A549 (cell line): ENCODE data around the gene OSTC. TPM values are rescaled to one million over a fixed set of nuclear protein-coding genes. Genes with fewer than 3 reads are reported as not detected.
"Not testable (repeated sequence)": the region's sequence is repeated elsewhere in the genome, so short reads cannot be mapped to it uniquely, and the experiment has no call there.

Experiments
- ATAC-seq, 2 experiments: fragments of 200-7000 bp in 1 of 2; fragments of >200 bp in 1 of 2; cut with Nextera tagmentation in 1 of 2; cut with Tn5 transposase in 1 of 2; 3 replicates each; pipeline versions ENCODE4 v1.8.0 to v1.9.1; 2018 to 2020; ENCODE audit warnings: mild to moderate bottlenecking in 1 of 2, moderate library complexity in 1 of 2
- CTCF ChIA-PET: fragments of 300-600 bp; sonication (Branson Sonifier 250); formaldehyde crosslinking; extraction: SDS; loops from one replicate; lab custom pipeline; 2021; ENCODE audit warnings: antibody characterized with exemption, inconsistent platforms; lab: Yijun Ruan, JAX
- POLR2A ChIA-PET: fragments of 350-600 bp; formaldehyde crosslinking; extraction: SDS; loops from one replicate; lab custom pipeline; 2021; ENCODE audit warnings: antibody characterized with exemption, inconsistent platforms; lab: Yijun Ruan, JAX
- DNase-seq, 2 experiments: peaks; one replicate each; pipeline versions ENCODE4 v3.0.0 to v3.0.0-alpha.2; 2011 to 2016; ENCODE audit warnings: low read depth in 1 of 2, low spot score in 1 of 2
- FAIRE-seq: peaks from 2 replicates; lab custom pipeline; 2011; peaks lifted over from hg19 to GRCh38; lab: Jason Lieb, UNC
- H3K27ac ChIP-seq, 2 experiments: fragments of >200 bp; sonication (Bioruptor Twin); formaldehyde crosslinking; 3 replicates each; pipeline ENCODE4 v1.5.1; 2016 to 2017
- H3K4me1 ChIP-seq: fragments of >200 bp; sonication (Bioruptor Twin); formaldehyde crosslinking; 3 replicates; pipeline ENCODE4 v1.6.1; 2016
- H3K4me2 ChIP-seq: fragments of >200 bp; sonication (Bioruptor Twin); formaldehyde crosslinking; 3 replicates; pipeline ENCODE4 v1.6.1; 2016
- H3K4me3 ChIP-seq: fragments of >200 bp; sonication (Bioruptor Twin); formaldehyde crosslinking; 3 replicates; pipeline ENCODE4 v1.5.1; 2016
- H3K9me3 ChIP-seq: fragments of >200 bp; sonication (Bioruptor Twin); formaldehyde crosslinking; 3 replicates; pipeline ENCODE4 v1.6.1; 2016
- EP300 ChIP-seq, 2 experiments: fragments of >200 bp; sonication (Bioruptor Twin); formaldehyde crosslinking; IDR thresholded peaks; 2 replicates in 1 of 2; 3 replicates in 1 of 2; pipeline ENCODE4 v1.6.1; 2016 to 2017
- ESRRA ChIP-seq: fragments of 150-350 bp; IDR thresholded peaks from 2 replicates; pipeline ENCODE4 v1.6.1; 2014; ENCODE audit warnings: mild to moderate bottlenecking, low read length, borderline replicate concordance
- FOXS1 ChIP-seq: fragments of 250-450 bp; sonication (Bioruptor Pico); IDR thresholded peaks from 2 replicates; pipeline ENCODE4 v1.5.0; 2020; ENCODE audit warnings: mild to moderate bottlenecking, moderate library complexity
- GATA3 ChIP-seq: IDR thresholded peaks from 2 replicates; pipeline ENCODE4 v1.6.1; 2012; ENCODE audit warnings: borderline replicate concordance
- HOXA7 ChIP-seq: fragments of 250-450 bp; sonication (Bioruptor Pico); IDR thresholded peaks from 2 replicates; pipeline ENCODE4 v1.5.0; 2020; ENCODE audit warnings: mild to moderate bottlenecking, moderate library complexity
- HOXB13 ChIP-seq: fragments of 250-450 bp; sonication (Bioruptor Pico); IDR thresholded peaks from 2 replicates; pipeline ENCODE4 v1.5.0; 2020; ENCODE audit warnings: low read depth, mild to moderate bottlenecking, moderate library complexity
- JUN ChIP-seq, 2 experiments: fragments of >200 bp; sonication (Bioruptor Twin); formaldehyde crosslinking; IDR thresholded peaks; 2 replicates in 1 of 2; 3 replicates in 1 of 2; pipeline ENCODE4 v1.6.1; 2016 to 2017
- JUNB ChIP-seq: fragments of >200 bp; sonication (Bioruptor Twin); formaldehyde crosslinking; IDR thresholded peaks from 2 replicates; pipeline ENCODE4 v1.6.1; 2016
- KDM1A ChIP-seq: fragments of 200-600 bp; sonication (generic); IDR thresholded peaks from 2 replicates; pipeline ENCODE4 v1.6.1; 2016; ENCODE audit warnings: low read depth, mild to moderate bottlenecking
- MAFK ChIP-seq: fragments of 450-650 bp; IDR thresholded peaks from 2 replicates; pipeline ENCODE4 v1.6.1; 2014; ENCODE audit not compliant: partially characterized antibody
- MAZ ChIP-seq: fragments of 150-350 bp; IDR thresholded peaks from 2 replicates; pipeline ENCODE4 v1.6.1; 2014; ENCODE audit warnings: antibody characterized with exemption, low read depth, low read length, borderline replicate concordance
- NR3C1 ChIP-seq: fragments of >200 bp; sonication (Bioruptor Twin); formaldehyde crosslinking; IDR thresholded peaks from 3 replicates; pipeline ENCODE4 v1.6.1; 2017
- PHF8 ChIP-seq: fragments of 200-600 bp; sonication (generic); IDR thresholded peaks from 2 replicates; pipeline ENCODE4 v1.6.1; 2016; ENCODE audit warnings: low read depth, mild to moderate bottlenecking, antibody characterized with exemption, moderate library complexity, borderline replicate concordance
- POLR2A ChIP-seq: IDR thresholded peaks from 2 replicates; pipeline ENCODE4 v1.6.1; 2012; ENCODE audit warnings: mild to moderate bottlenecking, low read length
- POLR2AphosphoS2 ChIP-seq: conservative IDR thresholded peaks from 2 replicates; pipeline ENCODE4 v1.6.1; 2012; ENCODE audit warnings: low read length, improper control_type of control experiment, inconsistent platforms
- RARB ChIP-seq: fragments of 250-450 bp; sonication (Bioruptor Pico); IDR thresholded peaks from 2 replicates; pipeline ENCODE4 v1.8.0; 2021; ENCODE audit warnings: mild to moderate bottlenecking, moderate library complexity
- SREBF2 ChIP-seq: fragments of 450-650 bp; IDR thresholded peaks from 2 replicates; pipeline ENCODE4 v1.6.1; 2014; ENCODE audit warnings: mild to moderate bottlenecking, moderate library complexity
- TFCP2L1 ChIP-seq: fragments of 250-450 bp; sonication (Bioruptor Pico); IDR thresholded peaks from 2 replicates; pipeline ENCODE4 v1.5.0; 2021; ENCODE audit warnings: mild to moderate bottlenecking
- ZFP36 ChIP-seq: fragments of 450-650 bp; IDR thresholded peaks from 2 replicates; pipeline ENCODE4 v1.6.1; 2014; ENCODE audit warnings: borderline replicate concordance; ENCODE audit not compliant: partially characterized antibody
- ZNF302 ChIP-seq: fragments of 250-450 bp; sonication (Bioruptor Pico); IDR thresholded peaks from 2 replicates; pipeline ENCODE4 v1.9.0; 2021; ENCODE audit warnings: inconsistent platforms, mild to moderate bottlenecking, moderate library complexity
- ZSCAN20 ChIP-seq: fragments of 250-450 bp; sonication (Bioruptor Pico); IDR thresholded peaks from 2 replicates; pipeline ENCODE4 v1.8.0; 2022; ENCODE audit warnings: mild to moderate bottlenecking, moderate library complexity
- WGBS: methylation state at CpG from one replicate; pipeline ENCODE4 v1.1.6; 2017; ENCODE audit errors: missing lambda C conversion rate; 5-methylcytosine and 5-hydroxymethylcytosine counted together
- polyA plus RNA-seq, 4 experiments: library from polyadenylated mRNA; depleted of rRNA in 3 of 4; stranded (reverse); fragments of >200 nt; fragmentation: RNase III in 1 of 4; extraction: RNeasy Plus Mini Kit Qiagen cat#74134 plus additional on column Dnase treatment in 1 of 4; gene quantifications; 2 replicates in 3 of 4; 3 replicates in 1 of 4; pipeline ENCODE4 v1.2.3, GENCODE V29; 2011 to 2017
- TF ChIP-seq, protein P1 (sequence below): IDR thresholded peaks from 2 replicates; pipeline ENCODE4 v1.6.1; 2012; ENCODE audit warnings: low read depth, borderline replicate concordance
- TF ChIP-seq, protein P2 (sequence below): fragments of >200 bp; sonication (Bioruptor Twin); formaldehyde crosslinking; IDR thresholded peaks from 2 replicates; pipeline ENCODE4 v1.6.1; 2016
- TF ChIP-seq, protein P3 (sequence below): fragments of 450-650 bp; IDR thresholded peaks from 2 replicates; pipeline ENCODE4 v1.6.1; 2014; ENCODE audit warnings: antibody characterized with exemption

OSTC gene
- polyA plus RNA-seq, 2 of the 4 experiments (the other 2 are of a cell fraction) = 128 to 166 TPM

GRCh38 chr4:108709234-108709633 is 58.8 kb downstream of the OSTC start:
- Histone ChIP-seq H3K9me3 (no peaks in the 10 kb centered on the region), H3K4me1 (no peaks in the 10 kb centered on the region), H3K4me2 (no peak overlapping the region), H3K4me3 (no peak overlapping the region), H3K27ac (no peak overlapping the region)
- WGBS = 35% methylated on average over 10 of the region's 10 CpGs
- FAIRE-seq = no peak
- ATAC-seq = no peak
- CTCF ChIA-PET = no interaction called here
- TF ChIP-seq PHF8 (no peak), JUN (IDR thresholded peaks at IDR 0.05) (no peak), GATA3 (no peak)
- TF ChIP-seq, protein P1, sequence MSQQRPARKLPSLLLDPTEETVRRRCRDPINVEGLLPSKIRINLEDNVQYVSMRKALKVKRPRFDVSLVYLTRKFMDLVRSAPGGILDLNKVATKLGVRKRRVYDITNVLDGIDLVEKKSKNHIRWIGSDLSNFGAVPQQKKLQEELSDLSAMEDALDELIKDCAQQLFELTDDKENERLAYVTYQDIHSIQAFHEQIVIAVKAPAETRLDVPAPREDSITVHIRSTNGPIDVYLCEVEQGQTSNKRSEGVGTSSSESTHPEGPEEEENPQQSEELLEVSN = no peak
- POLR2A ChIA-PET = no interaction called here
- no peak for DNase-seq

GRCh38 chr4:108709722-108710121 is 59.3 kb downstream of the OSTC start:
- Histone ChIP-seq H3K4me1 (no peaks in the 10 kb centered on the region), H3K4me2 (no peak overlapping the region), H3K9me3 (no peaks in the 10 kb centered on the region), H3K27ac (no peak overlapping the region), H3K4me3 (no peak overlapping the region)
- WGBS = 18% methylated on average over 6 of the region's 7 CpGs
- no peak for ATAC-seq
- FAIRE-seq = no peak
- POLR2A ChIA-PET = no interaction called here
- no peak for DNase-seq
- CTCF ChIA-PET = no interaction called here
- TF ChIP-seq ZFP36 = no peak
- TF ChIP-seq TFCP2L1 (CRISPR knock-in tag) = no peak
- TF ChIP-seq, protein P2, sequence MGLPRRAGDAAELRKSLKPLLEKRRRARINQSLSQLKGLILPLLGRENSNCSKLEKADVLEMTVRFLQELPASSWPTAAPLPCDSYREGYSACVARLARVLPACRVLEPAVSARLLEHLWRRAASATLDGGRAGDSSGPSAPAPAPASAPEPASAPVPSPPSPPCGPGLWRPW = no peak
- TF ChIP-seq ESRRA = no peak
- no peak for TF ChIP-seq EP300 (IDR thresholded peaks at IDR 0.05)
- no peak for TF ChIP-seq HOXB13 (CRISPR knock-in tag)
- TF ChIP-seq HOXA7 (CRISPR knock-in tag) = no peak
- no peak for TF ChIP-seq NR3C1
- TF ChIP-seq POLR2A = no peak
- TF ChIP-seq MAFK = no peak
- no peak for TF ChIP-seq MAZ
- TF ChIP-seq, protein P3, sequence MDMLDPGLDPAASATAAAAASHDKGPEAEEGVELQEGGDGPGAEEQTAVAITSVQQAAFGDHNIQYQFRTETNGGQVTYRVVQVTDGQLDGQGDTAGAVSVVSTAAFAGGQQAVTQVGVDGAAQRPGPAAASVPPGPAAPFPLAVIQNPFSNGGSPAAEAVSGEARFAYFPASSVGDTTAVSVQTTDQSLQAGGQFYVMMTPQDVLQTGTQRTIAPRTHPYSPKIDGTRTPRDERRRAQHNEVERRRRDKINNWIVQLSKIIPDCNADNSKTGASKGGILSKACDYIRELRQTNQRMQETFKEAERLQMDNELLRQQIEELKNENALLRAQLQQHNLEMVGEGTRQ = no peak
- TF ChIP-seq KDM1A = no peak
- no peak for TF ChIP-seq SREBF2
- TF ChIP-seq POLR2AphosphoS2 = no peak
- TF ChIP-seq ZNF302 = no peak
- TF ChIP-seq ZSCAN20 (CRISPR knock-in tag) = no peak

- ATAC-seq, FAIRE-seq, H3K9me3 ChIP-seq, H3K27ac ChIP-seq, POLR2A ChIA-PET, DNase-seq, H3K4me3 ChIP-seq, H3K4me1 ChIP-seq, CTCF ChIA-PET, H3K4me2 ChIP-seq: not testable (repeated sequence)
- 82% methylated on average over 7 of the region's 7 CpGs for whole genome bisulfite sequencing
These were observed 60.2 kb downstream of the OSTC start for GRCh38 chr4:108710578-108710977.

DNA sequence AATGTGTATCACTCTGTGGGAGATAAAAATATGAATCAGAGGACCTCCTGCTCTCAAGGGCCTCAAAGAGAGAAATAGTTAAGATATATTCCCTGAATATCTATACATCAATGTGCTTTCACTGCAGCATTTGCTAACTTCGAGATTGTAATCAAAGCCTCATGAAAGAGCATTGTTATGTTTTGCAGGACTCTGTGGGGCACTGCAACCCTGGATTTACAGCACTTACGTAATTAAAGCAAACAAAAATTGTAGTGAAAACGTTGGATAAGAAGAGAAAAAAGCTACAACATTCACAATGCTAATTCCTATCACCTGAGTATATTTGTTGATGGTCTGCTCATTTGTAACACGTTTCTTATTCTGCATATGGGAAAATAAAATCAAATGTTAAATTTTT is 64.5 kb downstream of the OSTC start:
- CTCF ChIA-PET = no interaction called here
- H3K4me2 ChIP-seq = no peak overlapping the region

More for the DNA sequence above, 64.5 kb downstream of the OSTC start:
- ATAC-seq (no peak), FAIRE-seq (no peak), DNase-seq (no peak)
- POLR2A ChIA-PET = no interaction called here
- Histone ChIP-seq H3K4me1 (no peaks in the 10 kb centered on the region), H3K27ac (no peak overlapping the region), H3K4me3 (no peak overlapping the region), H3K9me3 (no peaks in the 10 kb centered on the region)
- 14% methylated on average over 4 of the region's 4 CpGs for WGBS
- TF ChIP-seq RARB (CRISPR knock-in tag) = no peak
- no peak for TF ChIP-seq KDM1A
- TF ChIP-seq FOXS1 (CRISPR knock-in tag) = no peak
- no peak for TF ChIP-seq JUNB
- TF ChIP-seq ZFP36 = no peak
